Osteoblast (primary cell): Measurements from ENCODE around the gene ZFAND3. TPM values are rescaled to one million over a fixed set of nuclear protein-coding genes. Genes with fewer than 3 reads are reported as not detected.

Experiments used
- DNase-seq: peaks from one replicate; pipeline ENCODE4 v3.0.0; 2011; ENCODE audit warnings: low spot score, mixed read lengths; ENCODE audit not compliant: insufficient read length; ENCODE audit errors: missing footprints
- H2AFZ ChIP-seq: 2 replicates; pipeline ENCODE4 v1.6.0; 2011; ENCODE audit warnings: mild to moderate bottlenecking, low read length
- H3K27ac ChIP-seq: 2 replicates; pipeline ENCODE4 v1.5.1; 2011; ENCODE audit warnings: mild to moderate bottlenecking, low read depth, low read length, moderate library complexity
- H3K27me3 ChIP-seq: 2 replicates; pipeline ENCODE4 v1.6.0; 2012; ENCODE audit warnings: mild to moderate bottlenecking, control low read depth, inconsistent platforms, low read length, moderate library complexity; ENCODE audit not compliant: insufficient read depth
- H3K36me3 ChIP-seq: 2 replicates; pipeline ENCODE4 v1.5.1; 2011; ENCODE audit warnings: mild to moderate bottlenecking, low read length, control low read depth, moderate library complexity; ENCODE audit not compliant: insufficient read depth
- H3K4me1 ChIP-seq: 2 replicates; pipeline ENCODE4 v1.5.1; 2011; ENCODE audit warnings: mild to moderate bottlenecking, low read length, control low read depth, moderate library complexity; ENCODE audit not compliant: insufficient read depth
- H3K4me2 ChIP-seq: 2 replicates; pipeline ENCODE4 v1.6.0; 2011; ENCODE audit warnings: mild to moderate bottlenecking, low read length; ENCODE audit not compliant: insufficient read depth
- H3K4me3 ChIP-seq: fragments of 200-600 bp; sonication (generic); 3 replicates; pipeline ENCODE4 v1.5.1; 2012; ENCODE audit warnings: mild to moderate bottlenecking, low read length, inconsistent platforms; ENCODE audit not compliant: insufficient read depth
- H3K79me2 ChIP-seq: 2 replicates; pipeline ENCODE4 v1.6.0; 2012; ENCODE audit warnings: mild to moderate bottlenecking, low read length, control low read depth, inconsistent platforms; ENCODE audit not compliant: insufficient read depth
- H3K9me3 ChIP-seq: 2 replicates; pipeline ENCODE4 v1.5.1; 2011; ENCODE audit warnings: low read depth, low read length, control low read depth
- H4K20me1 ChIP-seq: 2 replicates; pipeline ENCODE4 v1.6.0; 2012; ENCODE audit warnings: mild to moderate bottlenecking, low read length, control low read depth; ENCODE audit not compliant: insufficient read depth
- total RNA-seq: library from RNA; depleted of rRNA; stranded (reverse); fragments of >200 nt; gene quantifications from 2 replicates; pipeline ENCODE4 v1.2.3, GENCODE V29; 2012
- TF ChIP-seq, protein P1 (sequence below): IDR thresholded peaks from 2 replicates; pipeline ENCODE4 v1.5.1; 2011; ENCODE audit warnings: mild to moderate bottlenecking, low read depth, low read length, moderate library complexity; ENCODE audit errors: extremely low read depth

Gene ZFAND3
- total RNA-seq, 1 donor, result 27.1 TPM

DNA sequence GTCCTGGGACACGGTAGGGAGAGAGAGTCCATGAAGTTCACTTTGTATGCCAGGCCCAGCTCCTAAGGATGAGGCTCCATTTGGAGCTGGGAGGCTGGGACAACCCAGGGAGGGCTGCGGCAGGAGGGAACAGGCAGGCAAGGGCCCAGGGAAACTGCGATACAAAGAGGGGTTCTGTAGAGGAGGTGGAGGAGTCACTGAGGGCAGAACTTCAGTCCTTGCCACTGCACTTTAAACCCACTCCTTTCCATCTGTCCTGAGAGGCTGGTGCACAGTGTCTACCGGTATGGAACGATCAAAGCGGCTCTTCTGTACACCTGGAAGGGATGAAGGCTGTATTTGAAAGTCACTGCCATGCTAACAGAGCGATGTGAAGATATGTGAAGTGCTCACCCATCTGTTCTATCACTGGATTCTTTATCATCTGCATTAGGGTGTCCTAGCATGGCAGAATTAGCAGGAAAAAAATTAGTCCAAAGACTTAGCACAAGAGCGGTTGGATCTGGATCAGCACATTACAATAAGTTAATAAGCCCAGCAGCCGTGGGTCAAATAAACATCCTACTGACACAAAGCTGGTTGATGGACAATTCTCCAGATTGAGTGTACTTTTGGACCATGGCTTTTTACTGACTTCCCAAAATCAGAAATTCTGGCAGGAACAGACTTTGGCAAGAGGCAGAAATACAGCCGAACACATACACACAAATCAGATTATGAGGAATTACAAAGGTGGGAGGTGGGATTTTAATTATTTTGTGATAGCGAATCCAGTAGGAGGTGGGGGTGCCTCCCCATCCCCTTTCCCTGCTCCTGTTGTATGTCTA is 20.9 kb upstream of the ZFAND3 start:
- Histone ChIP-seq H3K27me3 (no peaks in the 10 kb centered on the region), H3K36me3 (no peaks in the 10 kb centered on the region), H3K27ac (no peak overlapping the region), H3K4me3 (no peak overlapping the region), H3K4me1 (peaks cover 5% of the 10 kb centered on the region), H3K4me2 (no peak overlapping the region), H3K9me3 (no peaks in the 10 kb centered on the region), H2AFZ (no peak overlapping the region), H3K79me2 (no peaks in the 10 kb centered on the region), H4K20me1 (no peaks in the 10 kb centered on the region)
- TF ChIP-seq, protein P1, sequence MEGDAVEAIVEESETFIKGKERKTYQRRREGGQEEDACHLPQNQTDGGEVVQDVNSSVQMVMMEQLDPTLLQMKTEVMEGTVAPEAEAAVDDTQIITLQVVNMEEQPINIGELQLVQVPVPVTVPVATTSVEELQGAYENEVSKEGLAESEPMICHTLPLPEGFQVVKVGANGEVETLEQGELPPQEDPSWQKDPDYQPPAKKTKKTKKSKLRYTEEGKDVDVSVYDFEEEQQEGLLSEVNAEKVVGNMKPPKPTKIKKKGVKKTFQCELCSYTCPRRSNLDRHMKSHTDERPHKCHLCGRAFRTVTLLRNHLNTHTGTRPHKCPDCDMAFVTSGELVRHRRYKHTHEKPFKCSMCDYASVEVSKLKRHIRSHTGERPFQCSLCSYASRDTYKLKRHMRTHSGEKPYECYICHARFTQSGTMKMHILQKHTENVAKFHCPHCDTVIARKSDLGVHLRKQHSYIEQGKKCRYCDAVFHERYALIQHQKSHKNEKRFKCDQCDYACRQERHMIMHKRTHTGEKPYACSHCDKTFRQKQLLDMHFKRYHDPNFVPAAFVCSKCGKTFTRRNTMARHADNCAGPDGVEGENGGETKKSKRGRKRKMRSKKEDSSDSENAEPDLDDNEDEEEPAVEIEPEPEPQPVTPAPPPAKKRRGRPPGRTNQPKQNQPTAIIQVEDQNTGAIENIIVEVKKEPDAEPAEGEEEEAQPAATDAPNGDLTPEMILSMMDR, result no peak
- no peak for DNase-seq

DNA sequence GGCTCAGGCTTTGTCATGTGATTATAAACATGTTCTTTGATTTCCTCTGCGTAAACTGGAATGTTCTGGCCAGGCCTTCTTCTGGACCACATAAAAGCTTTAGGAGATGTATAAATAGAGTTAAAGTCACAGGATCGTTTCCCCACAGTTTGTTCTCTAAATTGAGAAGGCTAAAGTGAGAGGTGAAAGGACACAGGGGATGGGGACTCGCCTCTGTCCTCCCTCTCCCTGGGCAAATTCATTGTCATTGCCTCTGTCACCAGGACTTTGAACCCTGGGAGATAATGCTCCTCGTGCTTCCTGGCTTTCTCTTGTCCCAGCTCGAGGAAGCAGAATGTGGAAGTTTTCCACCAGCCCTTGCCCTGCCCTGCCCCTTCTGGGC is 20.3 kb upstream of the ZFAND3 start:
- Histone ChIP-seq H2AFZ (no peak overlapping the region), H3K4me3 (no peak overlapping the region), H3K27ac (no peak overlapping the region), H4K20me1 (no peaks in the 10 kb centered on the region), H3K9me3 (no peaks in the 10 kb centered on the region), H3K4me2 (no peak overlapping the region), H3K36me3 (no peaks in the 10 kb centered on the region), H3K79me2 (no peaks in the 10 kb centered on the region), H3K27me3 (no peaks in the 10 kb centered on the region), H3K4me1 (peaks cover 5% of the 10 kb centered on the region)
- DNase-seq, result no peak
- TF ChIP-seq, protein P1, result no peak

DNA sequence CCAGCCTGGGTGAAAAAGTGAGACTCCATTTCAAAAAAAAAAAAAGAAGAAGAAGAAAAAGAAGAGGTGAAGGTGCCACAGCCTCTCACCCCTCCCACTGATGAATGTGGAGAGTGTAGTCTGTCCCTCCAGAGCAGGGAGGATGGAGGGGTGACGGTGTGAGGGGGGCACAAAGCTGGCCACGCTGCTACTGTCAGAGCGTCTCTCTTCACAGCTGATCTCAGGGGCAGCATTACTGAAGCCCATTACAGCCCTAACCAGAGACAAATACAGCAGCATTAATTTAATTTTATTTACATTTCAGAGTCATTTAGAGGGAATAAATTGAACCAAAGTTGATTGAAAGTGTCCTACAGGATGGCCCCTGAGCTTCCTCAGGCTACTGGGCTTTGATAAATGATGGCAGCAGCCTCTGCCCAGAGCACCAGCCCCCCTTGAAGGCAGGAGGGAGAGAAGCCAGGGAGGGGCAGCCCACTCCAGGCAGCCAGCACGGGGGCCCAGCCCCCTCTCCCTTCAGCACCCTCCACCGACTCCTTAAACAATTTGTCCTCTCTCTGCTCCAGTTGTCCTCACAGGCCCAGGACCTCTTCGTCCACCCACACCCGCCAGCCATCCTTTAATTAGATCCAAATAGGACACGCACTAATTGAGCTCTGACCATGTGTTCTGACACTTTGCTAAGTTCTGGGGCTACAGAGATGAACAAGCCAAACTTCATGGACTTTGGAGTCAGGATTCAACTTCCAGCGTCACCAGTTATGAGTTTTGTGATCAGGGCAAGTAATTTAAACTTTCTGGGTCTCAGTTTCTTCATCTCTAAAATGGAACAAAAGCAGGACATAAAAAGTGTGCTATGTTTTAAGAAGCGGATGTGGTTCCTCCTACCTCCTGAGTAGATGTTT is 18.6 kb upstream of the ZFAND3 start:
- H3K27ac ChIP-seq, result no peak overlapping the region
- no peaks in the 10 kb centered on the region for H3K9me3 ChIP-seq
- no peak overlapping the region for H3K4me2 ChIP-seq
- no peak overlapping the region for H2AFZ ChIP-seq
- no peaks in the 10 kb centered on the region for H3K27me3 ChIP-seq
- no peaks in the 10 kb centered on the region for H3K4me1 ChIP-seq
- H3K4me3 ChIP-seq, result no peak overlapping the region
- TF ChIP-seq, protein P1, result no peak
- H3K79me2 ChIP-seq, result no peaks in the 10 kb centered on the region
- no peaks in the 10 kb centered on the region for H3K36me3 ChIP-seq
- DNase-seq, result no peak
- H4K20me1 ChIP-seq, result no peaks in the 10 kb centered on the region

DNA sequence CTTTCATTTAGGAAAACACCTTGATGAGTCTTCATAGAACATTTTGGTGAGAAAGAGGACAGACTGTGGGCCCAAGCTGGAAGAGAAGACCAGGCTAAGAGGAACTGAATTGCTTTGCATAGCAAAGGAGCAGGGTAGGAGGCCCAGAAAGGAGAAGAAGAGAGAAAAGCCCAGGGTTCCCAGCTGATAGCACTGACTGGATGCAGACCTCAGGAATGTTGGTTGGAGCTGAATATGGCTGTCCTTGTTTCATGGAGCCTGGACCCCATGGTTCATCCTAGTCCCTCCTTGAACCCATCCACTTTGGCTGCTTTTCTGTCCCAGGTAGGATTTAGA is 18.0 kb upstream of the ZFAND3 start:
- Histone ChIP-seq H3K4me2 (no peak overlapping the region), H3K4me3 (no peak overlapping the region), H4K20me1 (no peaks in the 10 kb centered on the region), H3K36me3 (no peaks in the 10 kb centered on the region), H3K27me3 (no peaks in the 10 kb centered on the region), H3K4me1 (no peaks in the 10 kb centered on the region), H3K9me3 (no peaks in the 10 kb centered on the region), H3K79me2 (no peaks in the 10 kb centered on the region), H3K27ac (no peak overlapping the region), H2AFZ (no peak overlapping the region)
- no peak for DNase-seq
- TF ChIP-seq, protein P1, result no peak
